Stimulated activated CD4-positive, alpha-beta T cell treated with anti-CD3 and anti-CD28 coated beads, Interleukin-12 subunit alpha, Interleukin-12 subunit beta, amount 100 ng/mL, for 4 hours (primary cell): ENCODE measurements around the gene KIAA1755.

Experiments used
- DNase-seq: peaks from one replicate; pipeline ENCODE4 v3.0.0-alpha.2; 2020

KIAA1755 gene

DNA sequence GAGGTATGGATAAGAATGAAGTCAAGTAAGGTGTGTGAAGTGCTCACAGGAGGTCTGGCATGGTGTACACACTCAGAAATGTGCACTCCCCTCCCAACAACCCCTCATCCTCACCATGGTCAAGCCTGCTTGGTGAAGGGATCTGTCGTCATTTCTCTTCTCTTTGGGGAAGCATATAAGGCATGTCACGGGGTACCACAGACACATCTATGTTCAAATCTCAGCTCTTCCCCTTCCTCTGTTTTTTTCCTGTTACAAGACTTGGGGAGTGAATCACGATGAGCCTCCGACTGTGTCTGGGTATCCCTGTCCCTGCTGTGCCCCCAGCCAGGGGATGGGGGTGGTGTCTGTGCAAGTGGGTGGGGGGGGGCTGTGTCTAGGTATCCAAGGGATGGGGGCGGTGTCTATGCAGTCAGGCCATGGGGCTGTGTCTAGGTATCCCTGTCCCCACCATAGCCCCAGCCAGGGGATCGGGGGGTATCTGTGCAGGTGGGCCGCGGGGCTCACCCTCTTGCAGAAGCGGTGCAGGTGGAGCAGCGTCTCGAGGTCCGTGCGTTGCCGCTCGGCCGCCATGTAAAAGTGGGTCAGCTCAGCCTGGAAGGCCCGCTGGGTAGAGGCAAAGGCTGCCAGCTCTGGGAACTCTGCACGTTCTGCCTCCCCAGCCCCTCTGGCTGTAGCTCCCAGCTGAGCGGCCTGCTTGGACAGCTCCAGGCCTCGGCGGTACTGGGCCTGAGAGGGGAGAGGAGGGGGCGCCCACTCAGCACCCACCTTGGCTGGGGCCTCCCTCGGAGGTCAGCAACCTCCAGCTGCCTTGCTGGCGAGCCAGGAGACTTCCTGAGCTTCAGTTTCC, 43.6 kb downstream of the KIAA1755 start:
- DNase-seq, result no peak

DNA sequence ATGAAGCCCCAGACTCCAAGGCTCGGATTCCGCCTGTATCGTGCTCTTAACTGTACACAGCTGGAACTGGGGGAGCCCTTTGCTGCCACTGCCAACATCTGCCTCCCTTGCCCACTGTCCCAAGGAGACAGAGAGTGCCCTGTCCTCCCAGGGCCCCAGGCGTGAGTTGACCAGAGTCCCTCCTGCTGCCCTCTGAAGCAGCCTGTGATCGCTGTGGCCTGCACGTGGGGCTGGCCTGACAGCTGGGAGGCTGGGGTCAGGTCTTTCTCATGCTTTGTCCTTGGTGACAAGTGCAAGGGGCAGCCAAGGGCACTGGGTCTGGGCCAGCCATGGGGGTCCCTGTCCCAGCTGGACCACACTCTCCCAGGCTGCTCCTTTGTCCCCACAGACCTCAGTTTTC, 44.3 kb downstream of the KIAA1755 start:
- no peak for DNase-seq

DNA sequence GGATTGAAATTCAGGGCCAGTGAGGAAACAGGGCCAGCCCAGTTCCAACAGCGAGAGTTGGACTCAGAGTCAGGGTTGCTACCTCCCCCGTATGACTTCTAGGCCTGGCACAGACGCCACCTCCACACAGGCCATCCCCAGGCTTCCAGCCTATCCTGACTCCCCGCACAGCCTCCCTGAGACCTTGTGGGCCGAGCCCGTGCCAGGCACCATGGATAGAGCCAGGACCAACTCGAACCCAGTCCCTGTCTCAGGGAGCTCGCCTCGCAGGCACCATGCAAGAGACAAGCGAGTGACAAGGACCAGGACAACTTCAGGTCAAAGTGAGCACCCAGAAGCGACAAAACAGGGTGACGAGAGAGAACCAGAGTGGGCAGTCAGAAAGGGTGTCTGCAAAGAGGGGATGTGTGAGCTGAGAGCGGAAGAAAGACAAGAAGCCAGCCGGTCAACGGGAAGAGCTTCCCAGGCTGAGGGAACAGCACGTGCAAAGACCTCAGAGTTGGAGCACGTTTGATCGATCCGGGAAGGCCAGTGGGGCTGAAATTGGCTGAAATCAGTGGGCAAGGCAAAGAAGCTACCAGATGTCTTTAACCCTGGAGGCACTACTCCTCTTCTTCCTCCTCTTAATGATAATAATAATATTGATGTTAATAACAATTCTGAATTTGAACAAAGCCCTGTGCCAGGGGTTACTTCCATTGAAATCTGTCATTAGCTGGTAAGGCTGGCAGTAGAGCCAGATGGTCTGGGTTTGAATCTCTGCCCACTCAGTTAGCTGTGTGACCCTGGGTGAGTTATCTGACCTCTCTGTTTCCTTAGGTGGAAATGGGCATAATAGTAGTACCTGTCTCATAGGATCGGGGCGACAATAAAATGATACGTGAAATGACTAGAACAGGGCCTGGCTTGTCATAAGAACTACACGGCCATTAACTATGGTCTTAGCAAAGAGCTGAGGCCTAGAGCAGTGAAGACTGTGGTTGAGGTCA, 45.0 kb downstream of the KIAA1755 start:
- DNase-seq, result no peak

DNA sequence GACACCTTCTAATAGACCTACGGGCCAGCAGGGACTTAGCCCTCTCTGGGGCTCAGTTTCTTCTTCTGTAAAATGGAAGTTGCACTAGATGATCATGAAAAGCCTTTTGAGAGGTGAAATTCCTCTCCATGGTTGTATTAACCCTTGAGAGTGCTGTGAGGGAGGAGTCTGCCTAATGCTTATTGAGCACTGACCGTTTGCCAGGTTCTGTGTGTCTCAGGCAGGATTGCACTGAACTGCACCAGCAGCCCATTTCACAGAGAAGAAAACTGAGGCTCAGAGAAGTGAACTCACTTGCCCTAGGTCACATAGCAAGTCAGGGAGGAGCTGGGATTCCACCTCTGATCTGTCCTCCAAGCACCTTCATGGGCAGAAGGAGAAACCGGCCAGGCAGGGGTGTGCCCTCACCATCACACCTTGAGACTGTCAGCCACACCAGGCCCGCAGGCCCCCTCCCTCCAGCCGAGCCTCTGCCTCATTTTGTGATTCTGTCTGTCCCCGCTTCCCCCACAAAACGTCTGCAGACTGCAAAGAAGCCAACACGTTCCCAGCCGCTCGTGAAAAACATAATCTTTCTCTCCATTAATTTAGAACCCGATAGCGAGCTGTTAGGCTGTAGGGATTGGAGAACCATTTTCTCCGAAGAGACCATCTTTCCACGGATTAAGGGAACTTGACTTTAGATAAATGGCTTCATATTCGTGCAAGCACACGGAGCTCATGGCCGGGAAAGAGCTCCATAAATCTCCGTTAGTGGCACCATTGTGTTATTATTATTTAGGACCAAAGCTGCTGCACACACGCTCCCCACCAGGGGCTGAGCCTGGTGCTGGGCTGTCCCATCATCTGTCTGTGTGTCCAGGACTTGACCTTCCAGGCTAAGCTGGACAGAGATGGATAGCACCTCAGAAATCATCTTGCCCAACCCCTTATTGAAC, 46.0 kb downstream of the KIAA1755 start:
- no peak for DNase-seq

DNA sequence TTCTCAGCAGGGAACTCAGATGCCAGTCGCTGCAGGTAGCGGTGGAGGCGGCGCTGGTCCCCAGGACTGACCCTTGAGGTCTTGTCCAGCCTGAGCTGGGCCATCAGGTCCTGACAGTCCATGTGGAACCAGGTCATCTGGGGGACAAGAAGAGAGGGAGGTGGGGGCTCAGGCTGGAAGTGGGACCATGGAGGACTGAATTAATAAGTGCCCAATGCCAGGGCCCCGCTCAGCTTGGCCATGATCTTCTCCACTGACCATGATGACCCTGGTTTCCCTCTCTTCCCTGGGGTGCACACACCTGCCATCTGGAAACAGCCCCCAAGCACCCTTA, 47.0 kb downstream of the KIAA1755 start:
- DNase-seq, result no peak

DNA sequence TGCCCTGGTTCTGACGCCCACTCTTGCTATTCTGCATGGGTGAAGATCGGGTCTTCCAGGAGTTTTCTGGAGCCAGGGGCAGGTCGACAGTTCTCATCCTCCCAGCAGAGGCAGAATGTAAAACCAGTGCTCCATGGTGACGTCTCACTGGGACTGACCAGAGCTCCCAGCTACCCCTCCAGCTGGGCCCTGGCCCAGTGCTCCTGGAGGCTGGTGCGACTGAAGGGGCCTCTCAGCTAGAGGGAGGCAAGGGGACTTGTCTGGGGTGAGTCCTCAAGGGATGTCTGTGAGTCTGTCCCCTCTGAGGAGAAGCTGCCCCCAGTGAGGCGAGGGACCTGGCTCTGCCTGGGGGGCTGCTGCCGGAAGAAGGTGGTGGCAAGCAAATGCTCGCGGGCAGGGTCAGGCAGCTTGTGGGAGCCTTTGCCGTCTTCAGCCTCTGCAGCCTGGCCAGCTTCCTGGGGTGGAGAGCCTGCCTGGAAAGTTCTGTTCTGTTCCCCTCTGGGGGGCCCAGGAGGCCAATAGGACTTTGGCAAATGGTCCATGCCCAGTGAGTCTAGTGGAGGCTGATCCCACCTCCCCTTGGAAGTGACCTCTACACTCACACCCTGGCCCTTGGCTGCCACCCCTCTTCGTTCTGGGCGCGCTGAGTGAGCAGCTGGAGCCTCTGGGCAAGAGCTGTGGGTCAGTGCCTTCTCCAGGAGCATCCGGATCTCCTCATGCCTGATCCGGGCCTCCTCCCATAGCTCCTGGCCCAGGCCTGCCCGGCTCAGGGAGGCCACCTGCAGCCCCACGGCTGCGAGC, 47.5 kb downstream of the KIAA1755 start:
- DNase-seq, result no peak

DNA sequence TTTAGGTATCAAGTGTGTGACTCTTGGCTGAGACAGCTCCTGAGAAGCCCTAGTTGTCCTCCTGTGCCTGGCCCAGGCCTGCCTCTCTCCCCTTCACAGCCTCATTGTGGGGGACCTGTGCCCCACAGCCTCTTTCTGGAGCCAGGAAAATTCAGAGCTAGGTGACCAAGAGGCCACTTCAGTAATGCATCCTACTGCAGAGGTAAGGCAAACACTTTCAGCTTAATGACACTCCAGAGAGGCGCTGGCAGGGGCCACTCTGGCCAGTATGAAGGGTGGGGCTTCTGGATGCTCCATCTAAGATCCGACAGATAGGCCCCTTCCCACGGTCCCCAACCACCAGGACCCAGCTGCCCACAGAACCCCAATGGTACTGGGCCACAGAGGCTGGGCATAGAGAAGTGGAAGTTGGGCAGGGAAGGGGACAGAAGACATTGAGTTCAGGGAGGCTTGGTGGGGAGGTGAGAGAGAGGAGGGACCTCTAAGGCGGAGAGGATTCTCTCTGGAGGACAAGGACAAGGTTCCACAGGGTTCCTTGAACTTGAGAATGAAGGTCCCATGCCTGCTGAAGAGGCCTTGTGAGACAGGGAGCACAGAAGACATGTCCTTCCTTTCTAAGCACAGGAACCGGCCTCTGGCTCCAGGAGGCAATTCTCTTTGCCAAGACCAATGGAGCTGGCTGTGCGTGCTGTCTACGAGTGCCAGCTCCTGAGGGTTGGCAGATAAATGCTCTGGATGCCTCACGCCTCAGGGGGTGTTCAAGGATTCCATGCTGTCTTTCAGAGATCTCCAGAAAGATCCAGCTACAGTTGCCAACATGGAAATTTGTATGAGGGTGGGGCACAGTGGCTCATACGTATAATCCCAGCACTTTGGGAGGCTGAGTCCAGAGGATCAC, 49.1 kb downstream of the KIAA1755 start:
- no peak for DNase-seq

DNA sequence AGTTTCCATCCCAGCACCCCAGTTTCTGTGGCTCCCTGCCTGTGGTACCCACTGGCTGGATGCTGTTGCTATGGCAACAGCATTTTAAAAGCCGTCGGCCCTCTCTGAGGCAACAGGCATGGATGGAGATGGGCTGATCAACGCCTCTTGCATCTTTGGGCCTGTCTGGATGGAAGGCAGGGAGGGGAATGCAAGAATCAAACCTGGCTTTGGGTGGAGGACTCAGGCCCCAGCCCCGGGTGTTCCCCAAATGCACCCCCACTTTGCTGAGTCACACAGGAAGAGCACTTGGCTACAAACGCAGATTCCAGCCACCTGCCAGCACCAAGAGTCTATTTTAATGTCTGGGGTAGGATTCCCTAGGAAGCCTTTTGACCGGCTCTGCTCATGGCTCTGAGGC, 49.8 kb downstream of the KIAA1755 start:
- no peak for DNase-seq

DNA sequence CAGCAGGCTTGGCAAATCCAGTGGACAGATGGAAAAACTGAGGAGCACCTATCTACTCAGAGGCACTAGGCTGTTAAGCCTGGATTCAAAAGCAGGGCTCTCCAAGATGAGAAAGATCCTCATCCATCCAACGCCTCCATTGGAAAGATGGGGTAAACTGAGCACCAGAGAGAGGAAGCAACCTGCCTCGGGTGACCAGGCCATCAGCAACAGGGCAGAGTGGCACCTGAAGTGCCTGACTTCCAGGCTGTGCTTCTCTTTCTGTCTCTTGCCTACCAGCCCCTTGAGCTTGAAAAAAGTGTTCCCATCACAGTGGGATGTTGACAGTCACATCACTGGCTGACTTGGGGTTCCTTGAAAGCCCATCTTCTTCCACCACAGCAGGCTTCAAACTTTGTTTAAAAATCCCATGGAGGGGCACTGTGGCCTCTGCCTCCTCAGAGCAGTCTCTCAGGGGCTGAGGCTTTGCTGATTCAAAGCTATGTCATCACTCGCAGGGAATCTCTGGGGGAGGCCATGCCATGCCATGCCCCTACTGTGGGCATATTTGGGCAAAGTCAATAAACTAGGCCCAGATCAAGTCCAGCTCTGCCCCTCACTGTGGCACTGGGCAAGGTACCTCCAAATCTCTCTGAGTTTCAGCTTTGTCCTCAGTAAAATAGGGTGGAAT, 50.7 kb downstream of the KIAA1755 start:
- no peak for DNase-seq

DNA sequence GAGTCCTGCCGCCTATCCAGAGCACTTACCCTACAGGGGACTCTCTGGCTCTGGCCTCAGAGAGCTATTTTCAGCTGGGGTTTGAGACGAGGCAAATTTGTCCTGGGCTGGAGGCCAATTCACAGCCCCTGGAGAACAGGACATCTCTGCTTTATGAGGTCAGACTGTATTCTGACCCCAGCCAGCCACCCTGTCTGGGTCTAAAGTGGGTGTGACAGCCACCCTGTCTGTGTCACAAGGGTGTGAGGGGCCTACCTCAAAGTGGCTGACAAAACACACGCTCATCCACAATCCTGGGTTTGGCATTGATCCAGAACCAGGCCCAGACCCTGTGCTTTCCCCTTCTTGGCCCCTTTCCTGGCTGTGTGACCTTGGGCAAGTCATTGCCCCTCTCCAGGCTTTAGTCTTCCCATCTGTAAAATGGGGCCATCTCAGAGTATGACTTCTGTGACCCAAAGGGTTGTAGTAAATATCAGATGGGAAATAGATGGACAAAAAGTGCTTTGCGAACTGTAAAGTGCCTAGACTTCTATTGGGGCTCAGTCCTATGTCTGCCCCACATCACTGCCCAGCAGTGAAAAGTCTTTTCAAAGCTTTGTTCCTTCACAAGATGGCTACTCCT, 51.4 kb downstream of the KIAA1755 start:
- no peak for DNase-seq

DNA sequence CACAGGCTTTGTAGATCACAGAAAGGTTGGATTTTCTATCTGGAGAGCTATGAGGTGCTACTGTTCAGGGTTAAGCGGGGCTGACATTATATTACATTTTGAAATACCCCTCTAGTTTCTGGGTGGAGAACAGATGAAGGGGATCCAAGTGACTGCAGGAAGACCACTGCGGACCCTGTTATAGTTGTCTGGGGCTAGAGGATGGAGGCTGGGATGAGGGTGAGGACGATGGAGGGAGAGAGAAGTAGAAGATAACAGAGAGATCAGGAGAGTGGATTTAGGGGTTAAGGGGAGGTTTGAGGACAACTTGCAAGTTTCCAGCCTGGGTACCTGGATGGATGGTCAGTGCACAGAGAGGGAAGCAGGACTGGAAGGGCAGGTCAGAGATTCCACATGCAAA, 52.0 kb downstream of the KIAA1755 start:
- no peak for DNase-seq

DNA sequence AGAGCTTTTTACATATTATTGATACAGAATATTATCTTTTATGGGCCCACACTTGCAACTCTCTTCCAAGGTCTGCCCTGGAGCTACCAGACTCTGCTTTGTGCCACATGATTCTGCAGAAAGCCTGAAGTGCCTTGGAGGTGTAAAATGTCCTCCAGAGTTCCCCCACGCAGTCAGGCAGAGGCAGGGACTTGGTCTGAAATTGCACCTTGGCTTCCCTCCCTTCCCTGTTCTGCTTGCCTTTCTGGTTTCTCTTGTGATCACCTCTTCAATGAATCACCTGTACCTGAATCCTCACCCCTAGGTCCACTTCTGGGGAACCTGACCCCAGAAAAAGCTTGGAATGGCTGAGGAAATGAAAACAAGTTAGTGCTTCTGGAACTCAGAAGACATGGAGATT, 52.4 kb downstream of the KIAA1755 start:
- no peak for DNase-seq

DNA sequence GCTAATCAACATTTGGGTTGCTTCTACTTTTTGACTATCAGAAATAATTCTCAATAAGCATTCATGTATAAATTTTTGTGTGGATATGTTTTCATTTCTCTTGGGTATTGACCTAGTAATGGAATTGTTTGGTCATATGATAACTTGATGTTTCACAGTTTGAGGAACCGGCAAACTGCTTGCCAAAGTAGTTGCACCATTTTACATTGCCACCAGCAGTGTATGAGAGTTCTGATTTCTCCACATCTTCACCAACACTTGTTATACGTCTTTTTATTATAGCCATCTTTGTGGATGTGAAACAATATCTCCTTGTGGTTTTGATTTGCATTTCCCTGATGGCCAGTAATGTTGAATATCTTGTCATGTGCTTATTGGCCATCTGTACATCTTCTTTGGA, 52.9 kb downstream of the KIAA1755 start:
- DNase-seq, result no peak

DNA sequence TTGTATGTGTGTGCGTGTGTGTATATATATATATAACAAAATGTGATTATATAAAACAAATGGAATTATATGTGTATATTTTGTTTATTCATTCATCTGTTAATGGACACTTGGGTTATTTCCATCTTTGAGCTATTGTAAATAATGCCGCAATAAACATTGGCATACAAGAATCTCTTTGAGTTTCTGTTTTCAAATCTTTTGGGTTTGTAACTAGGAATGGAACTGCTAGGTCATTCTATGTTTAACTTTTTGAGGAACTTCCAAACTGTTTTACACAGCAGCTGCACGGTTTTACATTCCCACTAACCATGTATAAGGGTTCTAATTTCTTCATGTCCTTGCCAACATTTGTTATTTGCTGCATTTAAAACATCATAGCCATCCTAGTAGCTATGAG, 55.5 kb downstream of the KIAA1755 start:
- no peak for DNase-seq

DNA sequence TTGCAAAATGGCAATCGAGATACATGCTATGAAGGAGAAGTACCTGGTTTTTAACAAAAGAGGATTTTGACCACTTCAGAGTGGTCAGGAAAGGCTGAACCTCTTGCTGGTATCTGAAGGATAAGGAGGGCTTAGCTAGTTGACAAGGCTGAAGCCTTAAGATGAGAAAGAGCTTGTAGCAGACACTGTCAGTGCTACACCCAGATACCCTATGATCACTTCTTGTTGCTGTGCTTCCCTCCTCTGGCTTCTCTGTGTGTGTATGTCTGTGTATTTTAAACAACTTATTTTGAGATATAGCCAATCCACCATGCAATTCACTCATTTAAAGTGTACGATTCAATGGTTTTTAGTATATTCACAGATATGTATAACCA, 56.6 kb downstream of the KIAA1755 start:
- no peak for DNase-seq

DNA sequence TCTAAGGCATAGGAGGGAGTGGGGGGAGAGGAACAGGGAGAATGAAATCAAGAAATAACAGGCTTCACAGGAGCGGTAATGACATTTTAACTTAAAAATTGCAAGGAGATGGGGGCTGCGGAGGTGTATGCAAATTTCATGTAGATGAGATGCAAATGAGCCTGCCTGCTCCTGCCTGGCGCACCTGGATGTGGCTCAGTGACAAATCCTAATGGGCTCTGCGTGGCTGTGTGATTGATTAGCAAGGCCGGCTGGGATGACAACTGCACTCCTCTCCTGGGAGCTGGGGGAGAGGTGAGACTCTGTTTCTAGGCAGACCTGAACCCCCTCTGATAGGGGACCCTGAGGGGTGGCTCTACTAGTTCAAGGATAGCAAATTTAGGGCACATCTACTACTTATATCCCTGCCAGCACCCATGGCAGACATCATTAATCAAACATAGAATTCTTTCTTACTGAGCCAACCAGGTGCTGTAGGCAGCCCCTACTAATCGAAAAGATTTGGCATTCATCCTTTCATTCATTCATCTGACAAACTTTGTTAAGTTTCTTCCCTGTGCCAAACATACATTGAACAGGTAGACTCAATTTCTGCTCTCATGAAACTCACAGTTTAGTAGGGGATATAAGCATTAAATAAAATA, 57.1 kb downstream of the KIAA1755 start:
- DNase-seq, result no peak

DNA sequence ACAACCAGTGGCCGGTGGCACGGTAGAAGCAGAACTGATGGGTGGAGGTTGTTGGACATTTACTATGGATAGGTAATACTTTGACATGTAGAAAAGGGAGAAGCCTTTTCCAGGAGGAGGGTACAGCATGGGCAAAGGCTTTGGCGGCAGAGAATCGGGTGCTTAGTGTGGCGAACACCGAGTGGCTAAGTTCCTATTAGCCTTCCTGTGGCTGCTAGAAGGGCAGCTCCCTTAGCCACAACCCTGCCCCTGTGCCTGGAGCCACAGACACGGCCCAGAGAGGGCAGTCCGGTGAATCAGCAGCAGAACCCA, 57.6 kb downstream of the KIAA1755 start:
- no peak for DNase-seq

DNA sequence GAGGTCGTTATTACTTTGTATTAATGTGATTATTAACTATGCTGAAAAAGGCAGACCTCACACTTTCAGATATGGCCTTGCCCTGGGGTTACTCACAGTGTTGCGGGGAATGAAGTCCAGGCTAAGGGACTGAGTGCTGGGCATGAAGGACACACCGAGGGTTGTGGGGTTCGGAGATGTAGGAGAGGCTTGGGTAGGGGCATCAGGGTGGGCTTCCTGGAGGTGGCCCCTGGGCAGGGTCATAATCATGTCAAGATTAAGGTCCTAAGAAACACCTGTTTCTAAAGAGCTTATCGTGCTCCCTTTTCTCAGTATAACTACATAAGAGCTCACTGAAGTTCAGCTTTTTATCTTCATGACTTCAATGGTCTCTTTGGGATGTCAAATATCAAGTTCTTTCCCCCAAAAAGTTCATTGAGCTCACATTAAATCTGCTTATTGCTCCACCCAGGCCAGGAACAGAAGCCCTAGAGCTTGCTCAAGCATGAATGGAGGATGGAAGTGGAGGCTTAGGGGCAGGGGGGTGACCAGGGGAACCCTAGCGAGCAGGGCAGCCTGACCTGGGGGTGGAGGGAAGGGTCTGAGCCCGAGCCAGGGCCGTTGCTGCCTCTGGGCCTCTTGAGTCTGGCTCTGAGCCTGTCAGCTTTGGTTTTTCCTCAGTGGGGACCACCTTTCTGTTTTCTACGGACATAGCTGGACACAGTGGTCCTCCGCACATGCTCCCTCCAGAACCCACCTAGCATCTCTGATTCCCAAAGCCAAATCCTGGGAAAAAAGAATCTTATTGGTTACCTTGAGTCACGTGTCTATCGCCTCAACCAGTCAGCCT, 58.2 kb downstream of the KIAA1755 start:
- DNase-seq, result no peak

DNA sequence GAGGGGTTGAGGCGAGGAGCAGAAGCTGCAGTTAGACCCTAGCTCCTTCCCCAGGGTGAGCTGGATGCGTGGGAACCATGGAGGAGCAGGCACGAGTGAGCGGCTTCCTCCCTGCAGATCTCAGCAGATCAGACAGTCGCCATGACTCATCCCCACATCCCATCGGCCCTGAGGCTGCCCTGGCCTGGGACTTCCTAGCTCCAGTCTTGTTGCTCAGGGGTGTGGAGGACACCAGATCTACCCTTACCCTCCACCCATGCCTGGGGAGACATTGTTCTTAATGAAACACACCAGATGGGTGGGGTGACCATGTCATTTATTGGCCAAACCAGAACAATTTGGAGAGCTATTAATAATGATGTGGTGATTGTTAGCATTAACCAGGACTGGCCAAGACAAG, 59.2 kb downstream of the KIAA1755 start:
- no peak for DNase-seq
